H9 (cell line): ENCODE measurements around the gene PKNOX2. TPM values are rescaled to one million over a fixed set of nuclear protein-coding genes. Genes with fewer than 3 reads are reported as not detected.

Source experiments
- DNase-seq: peaks from one replicate; pipeline ENCODE4 v3.0.0-alpha.2; 2017
- H2AFZ ChIP-seq: one replicate; pipeline ENCODE4 v1.6.1; 2013; ENCODE audit warnings: mild to moderate bottlenecking, low read length, control low read depth, moderate library complexity
- H2AK5ac ChIP-seq: 2 replicates; pipeline ENCODE4 v1.6.1; 2013; ENCODE audit warnings: low read length, control low read depth, mixed read lengths; ENCODE audit not compliant: insufficient read length
- H2BK120ac ChIP-seq: one replicate; pipeline ENCODE4 v1.6.1; 2013; ENCODE audit warnings: low read depth, mild to moderate bottlenecking, low read length, control low read depth, inconsistent platforms; ENCODE audit not compliant: poor library complexity, severe bottlenecking
- H2BK12ac ChIP-seq: 2 replicates; pipeline ENCODE4 v1.6.1; 2013; ENCODE audit warnings: low read length, control low read depth, mixed read lengths, low read depth; ENCODE audit not compliant: insufficient read length
- H2BK15ac ChIP-seq: 2 replicates; pipeline ENCODE4 v1.6.1; 2013; ENCODE audit warnings: low read depth, low read length, control low read depth
- H2BK20ac ChIP-seq: one replicate; pipeline ENCODE4 v1.6.1; 2013; ENCODE audit warnings: low read depth, mild to moderate bottlenecking, low read length, control low read depth, inconsistent platforms; ENCODE audit not compliant: poor library complexity, severe bottlenecking
- H2BK5ac ChIP-seq: 2 replicates; pipeline ENCODE4 v1.6.1; 2013; ENCODE audit warnings: low read length, control low read depth, mixed read lengths; ENCODE audit not compliant: insufficient read length
- H3K14ac ChIP-seq: 2 replicates; pipeline ENCODE4 v1.6.1; 2013; ENCODE audit warnings: low read length, control low read depth; ENCODE audit not compliant: insufficient read depth
- H3K18ac ChIP-seq: 2 replicates; pipeline ENCODE4 v1.6.1; 2013; ENCODE audit warnings: low read depth, mild to moderate bottlenecking, mixed read lengths, low read length, control low read depth; ENCODE audit not compliant: insufficient read length
- H3K23ac ChIP-seq: 2 replicates; pipeline ENCODE4 v1.6.1; 2013; ENCODE audit warnings: low read length, control low read depth, mixed read lengths, low read depth; ENCODE audit not compliant: insufficient read length
- H3K23me2 ChIP-seq: 2 replicates; pipeline ENCODE4 v1.6.1; 2013; ENCODE audit warnings: low read depth, mild to moderate bottlenecking, mixed read lengths, low read length, control low read depth; ENCODE audit not compliant: insufficient read length, poor library complexity, severe bottlenecking
- H3K27ac ChIP-seq: 2 replicates; pipeline ENCODE4 v1.5.1; 2013; ENCODE audit warnings: low read length, control low read depth, mixed read lengths, low read depth; ENCODE audit not compliant: insufficient read length
- H3K27me3 ChIP-seq: 2 replicates; pipeline ENCODE4 v1.6.1; 2013; ENCODE audit warnings: low read length, control low read depth, inconsistent platforms; ENCODE audit not compliant: insufficient read depth
- H3K4ac ChIP-seq: 2 replicates; pipeline ENCODE4 v1.6.1; 2013; ENCODE audit warnings: low read depth, mild to moderate bottlenecking, control low read depth, inconsistent platforms, low read length, moderate library complexity
- H3K4me1 ChIP-seq: 2 replicates; pipeline ENCODE4 v1.6.1; 2013; ENCODE audit warnings: low read length, control low read depth, inconsistent platforms; ENCODE audit not compliant: insufficient read depth
- H3K4me2 ChIP-seq: 2 replicates; pipeline ENCODE4 v1.6.1; 2013; ENCODE audit warnings: low read length, control low read depth, mixed read lengths; ENCODE audit not compliant: insufficient read length, insufficient read depth
- H3K56ac ChIP-seq: 2 replicates; pipeline ENCODE4 v1.6.1; 2013; ENCODE audit warnings: low read depth, mild to moderate bottlenecking, mixed read lengths, low read length, control low read depth; ENCODE audit not compliant: insufficient read length
- H3K79me1 ChIP-seq: 2 replicates; pipeline ENCODE4 v1.6.1; 2013; ENCODE audit warnings: low read depth, mild to moderate bottlenecking, moderate library complexity, low read length, control low read depth, inconsistent platforms; ENCODE audit not compliant: insufficient read depth, poor library complexity, severe bottlenecking
- H3K79me2 ChIP-seq: 2 replicates; pipeline ENCODE4 v1.6.1; 2013; ENCODE audit warnings: low read length, control low read depth, inconsistent platforms; ENCODE audit not compliant: insufficient read depth
- H3K9ac ChIP-seq: 2 replicates; pipeline ENCODE4 v1.6.1; 2013; ENCODE audit warnings: low read length, control low read depth, mixed read lengths; ENCODE audit not compliant: insufficient read length; ENCODE audit errors: extremely low read depth
- H3K9me3 ChIP-seq: one replicate; pipeline ENCODE4 v1.6.1; 2013; ENCODE audit warnings: low read depth, low read length, inconsistent platforms; ENCODE audit not compliant: control insufficient read depth
- H3T11ph ChIP-seq: one replicate; pipeline ENCODE4 v1.6.1; 2013; ENCODE audit warnings: mild to moderate bottlenecking, low read length, control low read depth, inconsistent platforms
- H4K20me1 ChIP-seq: one replicate; pipeline ENCODE4 v1.6.1; 2013; ENCODE audit not compliant: control insufficient read depth, insufficient read length, insufficient read depth
- H4K5ac ChIP-seq: 2 replicates; pipeline ENCODE4 v1.6.1; 2013; ENCODE audit warnings: low read depth, mild to moderate bottlenecking, mixed read lengths, low read length, control low read depth; ENCODE audit not compliant: insufficient read length
- H4K8ac ChIP-seq: replicated peaks from 2 replicates; pipeline ENCODE4 v1.6.1; 2013; ENCODE audit warnings: low read length, control low read depth, mixed read lengths, low read depth; ENCODE audit not compliant: insufficient read length
- H4K91ac ChIP-seq: 2 replicates; pipeline ENCODE4 v1.6.1; 2013; ENCODE audit warnings: low read depth, mild to moderate bottlenecking, moderate library complexity, mixed read lengths, low read length, control low read depth; ENCODE audit not compliant: insufficient read length
- H3K27ac Mint-ChIP-seq, 3 experiments: 2 replicates in 2 of 3; 3 replicates in 1 of 3; pipeline ENCODE4 v1.8.0; 2020 to 2021; ENCODE audit warnings: mixed read lengths in 3 of 3, mild to moderate bottlenecking in 1 of 3, moderate library complexity in 1 of 3
- H3K27me3 Mint-ChIP-seq: 2 replicates; pipeline ENCODE4 v1.8.0; 2021; ENCODE audit warnings: low read depth, mild to moderate bottlenecking, moderate library complexity, mixed read lengths
- H3K36me3 Mint-ChIP-seq, 3 experiments: 2 replicates in 2 of 3; 3 replicates in 1 of 3; pipeline ENCODE4 v1.8.0; 2020 to 2021; ENCODE audit warnings: low read depth in 3 of 3, mixed read lengths in 3 of 3; ENCODE audit not compliant: insufficient read depth in 1 of 3
- H3K4me1 Mint-ChIP-seq, 2 experiments: 2 replicates each; pipeline ENCODE4 v1.8.0; 2020; ENCODE audit warnings: mixed read lengths in 2 of 2
- H3K4me3 Mint-ChIP-seq, 2 experiments: 2 replicates in 1 of 2; 3 replicates in 1 of 2; pipeline ENCODE4 v1.8.0; 2020 to 2021; ENCODE audit warnings: mild to moderate bottlenecking in 2 of 2, mixed read lengths in 2 of 2, moderate library complexity in 1 of 2
- H3K9me3 Mint-ChIP-seq, 2 experiments: 2 replicates in 1 of 2; 3 replicates in 1 of 2; pipeline ENCODE4 v1.8.0; 2020; ENCODE audit warnings: mild to moderate bottlenecking in 2 of 2, mixed read lengths in 2 of 2, moderate library complexity in 1 of 2
- WGBS: extraction: QIAGEN DNeasy Blood & Tissue Kit; methylation state at CpG from one replicate; pipeline ENCODE4 v1.1.7; 2013; ENCODE audit warnings: missing lambda C conversion rate, low lambda C conversion rate, mixed read lengths; ENCODE audit not compliant: insufficient read length; ENCODE audit errors: extremely low coverage; 5-methylcytosine and 5-hydroxymethylcytosine counted together
- total RNA-seq: library from RNA; stranded (reverse); gene quantifications from 2 replicates; pipeline ENCODE4 v1.2.1, GENCODE V29; 2021
- TF ChIP-seq, protein P1 (sequence below): fragments of 200-600 bp; sonication (generic); conservative IDR thresholded peaks from 3 replicates; pipeline ENCODE4 v1.8.0; 2021; ENCODE audit warnings: antibody characterized with exemption, mild to moderate bottlenecking

The PKNOX2 gene
- total RNA-seq, 1 experiment from 2014 or later = 1.3 TPM

DNA sequence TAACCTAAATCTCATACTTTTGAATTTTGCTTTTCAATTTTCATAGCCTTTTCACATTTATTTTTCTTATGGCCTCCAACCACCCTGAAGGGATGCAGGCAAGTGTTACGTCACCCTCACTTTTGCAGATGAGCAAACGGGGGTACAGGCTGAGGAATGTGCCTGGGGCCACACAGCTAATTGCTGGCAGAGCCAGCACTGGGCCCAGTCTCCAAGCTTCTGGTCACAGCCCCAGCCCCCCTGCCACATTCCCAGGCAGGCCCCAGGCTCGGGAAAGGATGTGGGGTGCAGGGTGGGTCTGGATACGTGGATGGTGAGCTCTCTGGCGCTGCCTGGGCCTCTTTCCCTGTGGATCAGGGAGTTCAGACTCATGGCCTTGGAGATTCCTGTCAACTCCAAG, 138.6 kb downstream of the PKNOX2 start:
- Histone ChIP-seq H3K56ac (no peak overlapping the region), H3K23ac (no peak overlapping the region), H4K8ac (no peak overlapping the region), H3K9me3 (no peaks in the 10 kb centered on the region), H2BK12ac (no peak overlapping the region), H3K4ac (no peak overlapping the region), H3K14ac (no peak overlapping the region), H3T11ph (no peak overlapping the region), H2BK20ac (no peak overlapping the region), H3K27me3 (no peaks in the 10 kb centered on the region), H4K20me1 (no peaks in the 10 kb centered on the region), H3K9ac (no peak overlapping the region), H3K4me1 (peaks cover 3% of the 10 kb centered on the region; the same call in 1 of the 2 replicates), H3K23me2 (no peaks in the 10 kb centered on the region), H4K91ac (no peak overlapping the region), H3K4me2 (no peak overlapping the region), H3K18ac (no peak overlapping the region), H2BK5ac (no peak overlapping the region), H3K79me1 (no peaks in the 10 kb centered on the region), H2AFZ (no peak overlapping the region), H3K79me2 (no peaks in the 10 kb centered on the region), H3K27ac (no peak overlapping the region), H2BK120ac (no peak overlapping the region), H4K5ac (no peak overlapping the region), H2BK15ac (no peak overlapping the region), H2AK5ac (no peak overlapping the region)
- no CpG with 5 or more reads among the region's 5 CpGs for WGBS
- Mint-ChIP-seq H3K36me3 (no peaks in the 10 kb centered on the region), H3K9me3 (no peaks in the 10 kb centered on the region), H3K27ac (no peak overlapping the region), H3K4me3 (no peak overlapping the region), H3K4me1 (peaks cover 6 to 8% of the 10 kb centered on the region in 2 experiments), H3K27me3 (no peaks in the 10 kb centered on the region)
- TF ChIP-seq, protein P1, sequence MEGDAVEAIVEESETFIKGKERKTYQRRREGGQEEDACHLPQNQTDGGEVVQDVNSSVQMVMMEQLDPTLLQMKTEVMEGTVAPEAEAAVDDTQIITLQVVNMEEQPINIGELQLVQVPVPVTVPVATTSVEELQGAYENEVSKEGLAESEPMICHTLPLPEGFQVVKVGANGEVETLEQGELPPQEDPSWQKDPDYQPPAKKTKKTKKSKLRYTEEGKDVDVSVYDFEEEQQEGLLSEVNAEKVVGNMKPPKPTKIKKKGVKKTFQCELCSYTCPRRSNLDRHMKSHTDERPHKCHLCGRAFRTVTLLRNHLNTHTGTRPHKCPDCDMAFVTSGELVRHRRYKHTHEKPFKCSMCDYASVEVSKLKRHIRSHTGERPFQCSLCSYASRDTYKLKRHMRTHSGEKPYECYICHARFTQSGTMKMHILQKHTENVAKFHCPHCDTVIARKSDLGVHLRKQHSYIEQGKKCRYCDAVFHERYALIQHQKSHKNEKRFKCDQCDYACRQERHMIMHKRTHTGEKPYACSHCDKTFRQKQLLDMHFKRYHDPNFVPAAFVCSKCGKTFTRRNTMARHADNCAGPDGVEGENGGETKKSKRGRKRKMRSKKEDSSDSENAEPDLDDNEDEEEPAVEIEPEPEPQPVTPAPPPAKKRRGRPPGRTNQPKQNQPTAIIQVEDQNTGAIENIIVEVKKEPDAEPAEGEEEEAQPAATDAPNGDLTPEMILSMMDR = no peak
- no peak for DNase-seq
